Liver (tissue), 3 donors: ENCODE results near the gene SLC22A12.

Experiments
- CTCF ChIP-seq: fragments of 150-350 bp; IDR thresholded peaks from 2 replicates; pipeline ENCODE4 v1.5.1; 2017; ENCODE audit warnings: improper control_type of control experiment, low read depth, low read length; ENCODE audit not compliant: missing input control
- GABPA ChIP-seq, 2 donors: IDR thresholded peaks in 1 of 2; conservative IDR thresholded peaks in 1 of 2; 2 replicates each; pipeline ENCODE4 v1.6.1; 2016; ENCODE audit warnings: antibody characterized with exemption in 2 of 2, mild to moderate bottlenecking in 1 of 2, moderate library complexity in 1 of 2
- MAX ChIP-seq: IDR thresholded peaks from 2 replicates; pipeline ENCODE4 v1.6.1; 2016; ENCODE audit warnings: antibody characterized with exemption
- RAD21 ChIP-seq, 2 donors: IDR thresholded peaks; 2 replicates each; pipeline ENCODE4 v1.6.1; 2016; ENCODE audit warnings: antibody characterized with exemption in 2 of 2, mild to moderate bottlenecking in 2 of 2
- RXRA ChIP-seq, 2 donors: IDR thresholded peaks; 2 replicates each; pipeline ENCODE4 v1.6.1; 2017 to 2018; ENCODE audit warnings: antibody characterized with exemption in 2 of 2, mild to moderate bottlenecking in 1 of 2
- SP1 ChIP-seq: IDR thresholded peaks from 2 replicates; pipeline ENCODE4 v1.6.1; 2018; ENCODE audit warnings: antibody characterized with exemption, mild to moderate bottlenecking
- YY1 ChIP-seq: IDR thresholded peaks from 2 replicates; pipeline ENCODE4 v1.6.1; 2016; ENCODE audit warnings: antibody characterized with exemption, mild to moderate bottlenecking
- donor health status: healthy.
- donor health status: healthy.

GRCh38 chr11:64628596-64628995 is 37.6 kb downstream of the SLC22A12 start:
- TF ChIP-seq CTCF (no peak), YY1 (no peak), SP1 (no peak), RAD21 (IDR thresholded peaks at IDR 0.05) (no peak), GABPA (IDR thresholded peaks at IDR 0.05 in 1 of 2, conservative IDR thresholded peaks at IDR 0.05 in 1 of 2) (no peak), MAX (no peak), RXRA (IDR thresholded peaks at IDR 0.05) (no peak)
